GM21576 (cell line): Measurements from ENCODE around the gene TMEM91.

Experiments used
- ATAC-seq: cut with Tn5 transposase; IDR thresholded peaks from one replicate; pipeline ENCODE4 v1.9.1; 2021; ENCODE audit warnings: mild to moderate bottlenecking, moderate library complexity; ENCODE audit not compliant: unreplicated experiment

The TMEM91 gene

DNA sequence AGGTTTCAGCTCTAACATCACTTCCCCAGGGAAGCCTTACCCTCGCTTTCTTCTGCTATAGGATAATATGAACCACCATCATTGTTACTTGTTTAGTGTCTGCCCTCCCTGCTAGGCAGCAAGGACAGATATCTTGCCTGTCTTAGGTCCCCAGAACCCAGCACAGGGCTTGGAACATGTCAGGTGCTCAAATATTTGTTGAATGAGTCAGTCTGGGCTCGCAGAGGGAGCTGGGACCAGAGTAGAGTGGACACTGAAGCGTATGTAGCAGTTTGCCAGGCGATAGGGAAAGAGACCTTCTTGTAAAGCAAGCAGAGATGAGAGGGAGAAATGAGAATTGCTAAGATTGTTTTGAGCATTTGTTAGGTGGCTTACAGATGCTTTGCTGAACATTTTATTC is 33.0 kb downstream of the TMEM91 start:
- ATAC-seq: no peak

GRCh38 chr19:41410336-41411054 is 34.2 kb downstream of the TMEM91 start:
- ATAC-seq: no peak

- no peak for ATAC-seq
Observed at GRCh38 chr19:41411100-41411967, 35.0 kb downstream of the TMEM91 start.

DNA sequence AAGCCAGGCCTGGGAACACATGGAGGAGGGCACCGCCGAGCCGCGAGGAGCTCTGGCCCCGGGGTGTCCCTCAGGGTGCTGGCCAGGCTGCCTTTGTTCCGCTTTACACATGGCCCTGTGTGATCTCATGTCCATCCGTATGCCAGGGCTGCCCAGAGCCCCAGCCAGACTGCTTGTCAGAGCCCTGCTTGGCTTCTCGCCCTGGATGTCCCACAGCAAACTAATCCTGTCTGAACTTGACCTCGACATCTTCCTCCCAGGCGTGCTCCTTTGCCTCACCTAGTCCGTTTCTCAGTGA is 35.6 kb downstream of the TMEM91 start:
- no peak for ATAC-seq

- no peak for ATAC-seq
Observed at GRCh38 chr19:41412953-41413352, 36.6 kb downstream of the TMEM91 start.

- no peak for ATAC-seq
Observed at GRCh38 chr19:41413947-41414346, 37.6 kb downstream of the TMEM91 start.

- no peak for ATAC-seq
Observed at GRCh38 chr19:41414461-41414860, 38.1 kb downstream of the TMEM91 start.

- no peak for ATAC-seq
Observed at GRCh38 chr19:41415154-41415571, 38.8 kb downstream of the TMEM91 start.

DNA sequence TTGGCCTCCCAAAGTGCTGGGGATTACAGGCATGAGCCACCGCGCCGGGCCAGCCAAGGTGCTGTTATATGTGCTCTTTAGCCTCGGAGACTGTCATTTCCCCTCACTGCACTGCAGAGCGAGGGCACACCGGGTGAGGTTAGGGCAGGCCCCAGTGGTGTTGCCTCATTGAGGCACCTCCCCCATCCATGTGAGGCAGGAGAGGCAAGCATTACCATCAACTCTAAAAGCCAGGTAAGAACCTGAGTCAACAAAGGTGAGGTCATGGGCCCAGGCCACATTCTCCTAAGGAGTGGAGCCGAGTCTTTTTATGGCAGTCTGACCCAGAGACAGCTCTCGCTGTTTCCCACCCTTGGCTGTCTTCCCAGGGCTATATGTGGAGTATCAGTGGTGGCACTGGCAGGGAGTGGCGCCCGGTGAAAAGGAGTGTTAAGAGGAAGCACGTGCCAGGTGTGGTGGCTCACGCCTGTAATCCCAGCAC is 39.9 kb downstream of the TMEM91 start:
- ATAC-seq: no peak

- ATAC-seq: no peak
Observed at GRCh38 chr19:41420101-41420880, 44.0 kb downstream of the TMEM91 start.

DNA sequence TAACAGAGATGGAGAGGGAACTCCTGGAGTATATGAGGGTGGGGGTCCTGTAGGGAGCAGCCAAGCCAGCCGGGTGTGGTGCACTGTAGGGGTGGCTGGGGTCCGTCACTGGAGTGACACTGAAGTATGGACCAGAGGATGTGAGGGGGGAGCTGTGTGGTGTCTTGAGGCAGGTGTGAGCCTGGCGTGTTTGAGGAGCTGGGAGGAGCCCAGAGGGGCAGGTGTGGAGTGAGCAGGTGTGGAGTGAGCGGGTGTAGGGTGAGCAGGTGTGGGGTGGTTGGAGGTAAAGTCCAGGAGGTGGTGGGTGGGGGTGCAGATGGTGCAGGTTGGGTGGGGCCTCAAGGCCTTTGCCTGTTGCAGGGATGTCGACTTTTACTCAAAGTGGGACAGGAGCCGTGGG is 45.0 kb downstream of the TMEM91 start:
- ATAC-seq: no peak

- no peak for ATAC-seq
Observed at GRCh38 chr19:41421973-41422372, 45.6 kb downstream of the TMEM91 start.

DNA sequence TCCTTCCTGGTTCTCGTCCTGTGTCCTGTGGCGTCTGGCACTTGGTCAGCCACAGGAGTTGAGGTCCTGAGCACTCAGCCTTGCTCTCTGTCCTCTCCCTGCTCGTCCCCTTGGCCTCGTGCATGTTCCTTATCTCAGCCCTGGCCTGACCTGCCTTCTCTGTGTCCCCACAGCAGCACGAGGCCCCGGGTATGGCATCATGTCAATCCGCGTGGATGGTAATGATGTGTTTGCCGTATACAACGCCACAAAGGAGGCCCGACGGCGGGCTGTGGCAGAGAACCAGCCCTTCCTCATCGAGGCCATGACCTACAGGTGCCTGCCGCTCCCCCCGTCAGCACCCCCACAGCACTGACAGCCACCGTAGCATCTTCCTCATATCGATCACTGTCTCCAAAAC is 46.1 kb downstream of the TMEM91 start:
- no peak for ATAC-seq

GRCh38 chr19:41422955-41423354 is 46.6 kb downstream of the TMEM91 start:
- no peak for ATAC-seq

GRCh38 chr19:41424335-41425173 is 48.2 kb downstream of the TMEM91 start:
- no peak for ATAC-seq

- ATAC-seq: no peak
Observed at GRCh38 chr19:41425174-41426115, 49.1 kb downstream of the TMEM91 start.

DNA sequence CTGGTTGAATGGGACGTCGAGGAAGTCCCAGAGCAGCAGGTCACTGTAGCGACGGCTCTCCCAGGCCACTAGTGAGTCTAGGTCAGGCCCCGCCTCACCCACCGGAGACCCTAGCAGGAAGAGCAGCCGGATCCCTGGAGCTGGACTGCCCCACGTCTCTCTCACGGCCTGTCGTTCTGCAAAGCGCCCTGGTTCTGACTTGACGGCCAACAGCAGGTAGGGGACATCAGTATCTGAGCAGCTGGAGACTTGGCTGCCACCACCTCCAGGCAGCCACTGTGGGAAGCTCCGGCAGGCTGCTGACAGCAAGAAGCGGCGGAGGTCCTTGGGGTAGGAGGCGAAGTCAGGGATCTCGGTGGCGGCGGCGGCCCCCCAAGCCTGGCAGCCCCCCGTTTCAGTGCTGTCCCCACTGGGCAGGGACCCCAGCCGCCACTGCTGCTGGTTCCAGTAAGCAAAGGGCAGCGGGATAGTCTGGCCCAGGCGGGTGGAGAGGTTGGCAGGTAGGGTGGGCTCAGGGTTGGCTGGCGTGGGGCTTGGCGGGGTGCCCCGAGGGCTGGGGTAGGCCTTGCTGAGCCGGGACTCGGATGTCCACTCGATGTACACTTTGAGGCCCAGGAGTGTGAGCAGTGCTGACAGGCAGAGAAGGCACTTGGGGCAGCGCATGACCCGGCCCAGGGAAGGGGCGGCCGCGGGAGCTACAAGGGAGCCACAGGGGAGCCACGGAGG is 49.9 kb downstream of the TMEM91 start:
- ATAC-seq: no peak

DNA sequence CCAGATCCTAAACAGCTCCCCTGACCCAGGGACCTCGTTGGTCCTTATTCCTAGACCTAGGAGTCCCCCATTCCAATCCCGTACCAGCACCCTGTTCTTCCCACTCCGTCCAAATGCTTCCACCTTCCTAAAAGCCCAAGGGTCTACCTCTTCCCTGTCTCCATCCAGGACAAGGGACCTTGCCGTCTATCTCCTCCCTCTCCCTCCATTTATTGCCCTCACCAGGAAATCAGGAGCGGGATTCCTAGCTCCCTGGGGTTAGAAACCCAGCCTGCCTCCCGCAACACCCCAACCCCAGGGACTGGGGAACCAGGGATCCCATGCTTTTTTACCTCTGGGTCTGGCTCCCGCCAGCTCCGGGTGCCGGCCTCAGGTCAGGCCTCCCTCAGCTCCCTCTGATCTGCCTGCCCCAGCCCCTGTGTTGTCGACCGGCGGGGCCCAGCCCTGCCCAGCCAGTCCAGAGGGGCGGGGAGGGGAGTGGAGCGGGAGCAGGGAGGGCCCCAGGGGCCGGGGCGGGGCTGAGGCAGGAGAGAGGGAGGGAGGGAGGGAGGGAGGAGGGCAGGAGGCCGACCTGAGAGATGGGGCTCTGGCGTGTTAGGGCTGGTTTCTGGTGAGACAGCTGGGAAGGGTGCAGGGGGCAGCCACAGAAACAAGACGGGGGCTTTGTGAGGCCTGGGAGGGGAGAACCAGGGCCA is 50.8 kb downstream of the TMEM91 start, which contains the start of gene B3GNT8:
TSS of gene B3GNT8 (minus strand) at position 423 of the 695 bp plus-strand sequence. CDS start 596 bp downstream, outside the sequence.
- ATAC-seq: no peak
